Pancreas (tissue), 10 donors: ENCODE measurements around the gene TMEM63A. TPM values are rescaled to one million over a fixed set of nuclear protein-coding genes. Genes with fewer than 3 reads are reported as not detected.
A peak's percentile ranks its signal among the peaks of the same experiment; 100 is the strongest.
"Not testable (repeated sequence)": the region's sequence is repeated elsewhere in the genome, so short reads cannot be mapped to it uniquely, and the experiment has no call there.

Source experiments
- ATAC-seq, 4 donors: fragments of 200-7000 bp; cut with Tn5 transposase; one replicate each; pipeline versions ENCODE4 v1.8.0 to v1.9.1; 2020; ENCODE audit warnings: mild to moderate bottlenecking in 4 of 4, moderate library complexity in 4 of 4
- DNase-seq, 6 donors: peaks; one replicate each; pipeline ENCODE4 v3.0.0-alpha.2; 2020
- FAIRE-seq: peaks from 2 replicates; lab custom pipeline; 2012; peaks lifted over from hg19 to GRCh38; lab: Jason Lieb, UNC
- H3K27ac ChIP-seq, 4 donors: fragments of 200-600 bp; sonication (generic); 1 replicate in 3 of 4; 2 replicates in 1 of 4; pipeline versions ENCODE4 v1.5.0 to v1.8.0; 2020
- H3K27me3 ChIP-seq, 4 donors: fragments of 200-600 bp; one replicate each; pipeline ENCODE4 v1.8.0; 2021
- H3K36me3 ChIP-seq, 3 donors: fragments of 200-600 bp; sonication (generic) in 1 of 3; one replicate each; pipeline versions ENCODE4 v1.5.0 to v1.8.0; 2020 to 2021
- H3K4me1 ChIP-seq, 3 donors: fragments of 200-600 bp; one replicate each; pipeline ENCODE4 v1.8.0; 2021
- H3K4me3 ChIP-seq, 4 donors: fragments of 200-600 bp; sonication (generic) in 2 of 4; one replicate each; pipeline versions ENCODE4 v1.5.0 to v1.8.0; 2020 to 2021
- H3K9me3 ChIP-seq, 4 donors: fragments of 200-600 bp; one replicate each; pipeline ENCODE4 v1.8.0; 2021
- CTCF ChIP-seq, 4 donors: fragments of 200-600 bp; sonication (generic) in 3 of 4; IDR thresholded peaks; one replicate each; pipeline versions ENCODE4 v1.5.0 to v1.8.0; 2021; ENCODE audit warnings: antibody characterized with exemption in 4 of 4
- WGBS, 2 donors: extraction: QIAGEN DNeasy Blood & Tissue Kit; methylation state at CpG; one replicate each; pipeline ENCODE4 v1.1.7; 2013; 5-methylcytosine and 5-hydroxymethylcytosine counted together
- intact Hi-C, 3 donors: fragments of 100-400 bp; cut with DNase I; formaldehyde crosslinking; loops; one replicate each; pipeline versions ENCODE4 v1.11.1 to v1.14.2; 2022
- polyA plus RNA-seq, 2 donors: library from polyadenylated mRNA; stranded (reverse); fragments of 200-250 nt; gene quantifications; one replicate each; pipeline ENCODE4 v1.2.3, GENCODE V29; 2013
- total RNA-seq, 6 donors: library from RNA; stranded (reverse); fragmentation: NEBNext Ultra II Directional in 4 of 6; extraction: Animal tissue kit (Norgen Biotek cat#: 25700) in 4 of 6; gene quantifications; one replicate each; pipeline versions ENCODE4 v1.2.1 to v1.2.4, GENCODE V29; 2021 to 2023
- donor health status: healthy with polysubstance abuse.
- donor health status: DM: no; HTN: no; CAD: no; lungs with moderate emphysema.
- donor health status: DM: no; HTN: no; CAD: no.
- donor health status: control.
- donor health status: control.
- donor health status: Bipolar disorder and iron deficiency.
- donor health status: DM: yes; HTN: yes; CAD: no.
- donor health status: DM: no; HTN: no; CAD: no.
- donor health status: DM: no; HTN: no; CAD: no.
- donor health status: DM: yes; HTN: yes; CAD: no.

TMEM63A gene
- total and polyA plus RNA-seq, 8 donors = 56.3 to 185 (median 84.0) TPM

GRCh38 chr1:225815526-225816178, 66.5 kb downstream of the TMEM63A start:
- Histone ChIP-seq H3K4me1 (peaks cover 81 to 86% (median 82%) of the 10 kb centered on the region in 3 donors), H3K27me3 (no peaks in the 10 kb centered on the region), H3K4me3 (no peak overlapping the region), H3K9me3 (no peaks in the 10 kb centered on the region), H3K27ac (peak overlapping the region in 2 of 4 donors; percentile 12 to 83), H3K36me3 (no peaks in the 10 kb centered on the region)
- no peak for ATAC-seq
- 85 to 89% methylated on average over 17 of the region's 17 CpGs for WGBS, 2 donors
- DNase-seq = no peak
- TF ChIP-seq CTCF (IDR thresholded peaks at IDR 0.05) = no peak
- intact Hi-C loops = no loop called here
- no peak for FAIRE-seq

DNA sequence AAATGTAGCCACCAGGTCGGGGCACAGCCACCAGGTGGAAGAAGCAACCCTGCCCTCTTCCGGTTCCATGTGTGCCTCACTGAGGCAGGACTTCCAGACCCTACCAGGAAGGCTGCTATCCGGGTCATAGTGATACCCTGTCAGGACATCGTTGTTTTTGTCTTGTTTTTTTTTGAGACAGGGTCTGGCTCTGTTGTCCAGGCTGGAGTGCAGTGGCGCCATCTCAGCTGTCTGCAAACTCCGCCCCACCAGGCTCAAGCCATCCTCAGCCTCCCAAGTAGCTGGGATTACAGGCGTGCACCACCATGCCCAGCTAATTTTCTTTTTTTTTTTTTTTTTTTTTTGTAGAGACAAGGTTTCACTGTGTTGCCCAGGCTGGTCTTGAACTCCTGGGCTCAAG, 67.1 kb downstream of the TMEM63A start:
- H3K9me3 ChIP-seq, ATAC-seq, DNase-seq, H3K27me3 ChIP-seq, H3K36me3 ChIP-seq, FAIRE-seq, intact Hi-C loops, H3K4me3 ChIP-seq: not testable (repeated sequence)
- Histone ChIP-seq H3K4me1 (peaks cover 75 to 81% (median 77%) of the 10 kb centered on the region in 3 donors), H3K27ac (peak overlapping the region in 3 of 4 donors; percentile 75 to 83 (median 82))
- 72 to 78% methylated on average over 7 of the region's 7 CpGs for WGBS, 2 donors

- 42 to 56% methylated on average over 7 of the region's 7 CpGs for WGBS, 2 donors
- H3K9me3 ChIP-seq = no peaks in the 10 kb centered on the region
- intact Hi-C loops = no loop called here
- DNase-seq (no peak), ATAC-seq (no peak), FAIRE-seq (no peak)
- peak overlapping the region; percentile 17 to 83 (median 78) for H3K27ac ChIP-seq
- no peak overlapping the region for H3K4me3 ChIP-seq
- no peaks in the 10 kb centered on the region for H3K27me3 ChIP-seq
- peaks cover 68 to 74% (median 70%) of the 10 kb centered on the region in 3 donors for H3K4me1 ChIP-seq
- TF ChIP-seq CTCF (IDR thresholded peaks at IDR 0.05) = no peak
- H3K36me3 ChIP-seq = no peaks in the 10 kb centered on the region
Observed at GRCh38 chr1:225814381-225814780, 67.8 kb downstream of the TMEM63A start.

DNA sequence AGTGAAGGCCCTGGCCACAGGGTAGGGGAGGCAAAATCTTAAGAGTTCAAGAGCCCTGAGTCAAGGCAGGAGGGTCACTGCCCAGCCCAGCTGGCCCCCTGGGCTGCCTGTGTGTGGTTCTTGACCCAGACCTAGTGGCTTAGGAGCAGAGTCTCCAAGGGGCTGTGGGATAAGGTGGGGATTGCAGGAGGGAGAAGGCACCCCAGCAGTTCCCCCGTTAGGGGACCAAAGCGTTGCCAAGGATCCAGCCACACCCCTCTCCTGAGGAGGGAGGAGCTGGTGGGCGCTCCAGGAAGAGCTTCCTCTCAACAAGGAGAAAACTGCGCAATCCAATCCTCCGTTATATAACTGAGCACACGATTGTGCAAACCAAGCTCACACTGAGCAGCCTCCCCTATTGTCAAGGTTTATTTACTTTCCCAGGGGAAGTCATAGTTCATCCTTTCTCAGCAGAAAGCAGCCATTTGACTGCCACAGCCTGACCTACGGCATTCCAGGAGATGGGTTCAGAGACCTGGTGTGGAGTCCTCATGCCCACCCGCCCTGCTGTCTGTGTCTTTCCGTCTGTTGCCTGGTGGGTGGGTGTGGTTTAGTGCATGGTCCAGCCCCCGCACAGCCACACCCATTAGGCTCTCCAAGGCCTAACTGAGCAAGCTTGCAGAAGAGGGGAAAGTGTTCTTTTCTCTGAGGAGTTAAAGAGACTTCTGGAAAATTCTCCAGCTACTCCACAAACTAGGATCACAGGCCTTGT, 68.8 kb downstream of the TMEM63A start:
- Histone ChIP-seq H3K9me3 (no peaks in the 10 kb centered on the region), H3K36me3 (no peaks in the 10 kb centered on the region), H3K27ac (peak overlapping the region; percentile 61 to 83 (median 78)), H3K4me3 (no peak overlapping the region), H3K4me1 (peaks cover 62 to 67% (median 66%) of the 10 kb centered on the region in 3 donors), H3K27me3 (no peaks in the 10 kb centered on the region)
- intact Hi-C loops = no loop called here
- peak in 3 of 6 donors; percentile 59 to 67 (median 59) for DNase-seq
- TF ChIP-seq CTCF (IDR thresholded peaks at IDR 0.05) = no peak
- 12 to 20% methylated on average over 10 of the region's 10 CpGs for WGBS, 2 donors
- ATAC-seq = peak; percentile 35 to 52 (median 41)
- no peak for FAIRE-seq

DNA sequence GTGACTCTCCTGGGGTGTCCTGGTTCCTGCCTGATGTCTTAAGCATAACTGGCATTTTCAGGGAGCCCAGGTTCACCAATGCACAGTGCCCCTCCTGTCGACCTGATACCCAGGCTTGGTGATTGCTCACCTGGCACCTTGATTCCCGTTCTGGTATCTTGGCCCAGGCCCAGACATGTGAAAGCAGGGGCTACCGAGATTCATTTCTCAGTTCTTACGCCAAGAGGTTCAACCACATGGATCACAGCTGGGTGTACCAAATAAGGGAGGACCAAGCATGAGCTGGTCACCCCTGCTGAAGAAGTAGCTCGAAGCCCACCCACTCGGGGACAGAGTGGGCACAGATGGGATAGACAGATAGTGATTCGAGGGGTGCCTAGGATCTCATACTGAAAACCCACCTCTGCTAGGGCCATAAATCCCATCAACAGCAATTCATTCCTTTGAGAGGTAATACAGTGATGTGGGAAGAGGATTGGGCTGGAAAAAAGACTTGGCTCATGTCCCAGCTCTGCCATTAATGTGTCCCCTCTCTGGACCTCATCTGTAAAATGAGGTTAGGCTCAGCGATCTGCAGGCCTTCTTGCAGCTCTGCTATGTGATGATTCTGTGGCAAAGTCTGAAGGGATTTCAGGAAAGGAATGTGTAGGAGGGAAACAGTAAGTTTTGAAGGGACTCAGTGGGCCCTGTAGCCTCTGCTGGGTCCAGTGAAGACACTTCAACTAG, 69.5 kb downstream of the TMEM63A start:
- no peaks in the 10 kb centered on the region for H3K9me3 ChIP-seq
- 44 to 47% methylated on average over 8 of the region's 8 CpGs for WGBS, 2 donors
- ATAC-seq = no peak
- FAIRE-seq = no peak
- intact Hi-C loops = no loop called here
- no peaks in the 10 kb centered on the region for H3K27me3 ChIP-seq
- H3K27ac ChIP-seq = peak overlapping the region; percentile 61 to 83 (median 78)
- DNase-seq = no peak
- no peak for TF ChIP-seq CTCF (IDR thresholded peaks at IDR 0.05)
- H3K36me3 ChIP-seq = no peaks in the 10 kb centered on the region
- peaks cover 54 to 60% (median 59%) of the 10 kb centered on the region in 3 donors for H3K4me1 ChIP-seq
- H3K4me3 ChIP-seq = peak overlapping the region in 2 of 4 donors; percentile 56 to 72
